Measurements from ENCODE around the gene TBX5.

The TBX5 gene

GRCh38 chr12:114316076-114316475, 89.9 kb downstream of the TBX5 start:
- no peak for DNase-seq

- no peak for DNase-seq
Measured at GRCh38 chr12:114314974-114315720, 90.8 kb downstream of the TBX5 start.

GRCh38 chr12:114314403-114314802, 91.5 kb downstream of the TBX5 start:
- no peak for DNase-seq

- DNase-seq = no peak
Measured at GRCh38 chr12:114313910-114314309, 92.0 kb downstream of the TBX5 start.

- no peak for DNase-seq
Measured at GRCh38 chr12:114311974-114312373, 94.0 kb downstream of the TBX5 start.

- DNase-seq = no peak
Measured at GRCh38 chr12:114306646-114307045, 99.3 kb downstream of the TBX5 start.

- no peak for DNase-seq
Measured at GRCh38 chr12:114305446-114305845, 100.5 kb downstream of the TBX5 start.

Data from activated effector memory CD4-positive, alpha-beta T cell treated with Interleukin-2 at 50 U/mL for 16 hours (primary cell).